Transverse colon (tissue), 4 donors: ENCODE measurements around the gene CIRBP.

ENCODE experiments used
- CTCF ChIP-seq, 5 experiments: fragments of 200-600 bp in 3 of 5; fragments of 450-650 bp in 2 of 5; sonication (generic) in 3 of 5; IDR thresholded peaks; 1 replicate in 2 of 5; 2 replicates in 3 of 5; pipeline ENCODE4 v1.5.1; 2016 to 2017; ENCODE audit warnings: antibody characterized with exemption in 5 of 5, inconsistent platforms in 3 of 5, mild to moderate bottlenecking in 2 of 5, moderate library complexity in 1 of 5
- EP300 ChIP-seq: sonication (generic); formaldehyde crosslinking; IDR thresholded peaks from one replicate; pipeline ENCODE4 v1.6.1; 2017; ENCODE audit warnings: antibody characterized with exemption, low read depth
- POLR2AphosphoS5 ChIP-seq, 3 donors: sonication (generic); formaldehyde crosslinking; IDR thresholded peaks; one replicate each; pipeline ENCODE4 v1.6.1; 2016; ENCODE audit warnings: antibody characterized with exemption in 3 of 3

GRCh38 chr19:1270213-1270853, 1.2 kb downstream of the CIRBP start:
- TF ChIP-seq POLR2AphosphoS5 (IDR thresholded peaks at IDR 0.05) (no peak), CTCF (IDR thresholded peaks at IDR 0.05) (no peak), EP300 (no peak)
